Thyroid gland (tissue), 4 donors: ENCODE data around the gene TSEN2.

Experiments
- CTCF ChIP-seq, 6 experiments: fragments of 200-600 bp in 3 of 6; fragments of 450-650 bp in 3 of 6; sonication (generic) in 3 of 6; IDR thresholded peaks; one replicate each; pipeline ENCODE4 v1.5.1; 2016 to 2019; ENCODE audit warnings: antibody characterized with exemption in 6 of 6, mild to moderate bottlenecking in 2 of 6, inconsistent platforms in 1 of 6, moderate library complexity in 1 of 6
- POLR2A ChIP-seq, 2 donors: fragments of 450-650 bp; IDR thresholded peaks; one replicate each; pipeline ENCODE4 v1.6.1; 2017; ENCODE audit warnings: antibody characterized with exemption in 2 of 2, mild to moderate bottlenecking in 2 of 2, moderate library complexity in 1 of 2

- no peak for TF ChIP-seq CTCF (IDR thresholded peaks at IDR 0.05)
- TF ChIP-seq POLR2A (IDR thresholded peaks at IDR 0.05): no peak
Observed at GRCh38 chr3:12456441-12456840, 27.8 kb upstream of the TSEN2 start.
